Mesenteric fat pad (tissue), 1 donor: ENCODE results near the gene PHC3. TPM values are rescaled to one million over a fixed set of nuclear protein-coding genes. Genes with fewer than 3 reads are reported as not detected.

Source experiments
- DNase-seq: peaks from one replicate; pipeline ENCODE4 v3.0.0-alpha.2; 2020; ENCODE audit warnings: low spot score
- total RNA-seq: library from RNA; stranded (reverse); fragmentation: NEBNext Ultra II Directional; extraction: Animal tissue kit (Norgen Biotek cat#: 25700); gene quantifications from one replicate; pipeline ENCODE4 v1.2.1, GENCODE V29; 2021
- donor health status: DM: yes; HTN: yes; CAD: no.

Gene PHC3
- total RNA-seq, 1 donor from 2014 or later: 66.1 TPM

- DNase-seq: no peak
Observed at GRCh38 chr3:170189398-170190256, 8.1 kb upstream of the PHC3 start.

- DNase-seq: no peak
Observed at GRCh38 chr3:170180079-170180907, 1.2 kb downstream of the PHC3 start.

GRCh38 chr3:170179432-170179831 is 2.1 kb downstream of the PHC3 start:
- no peak for DNase-seq

- DNase-seq: no peak
Observed at GRCh38 chr3:170178651-170179050, 2.9 kb downstream of the PHC3 start.

GRCh38 chr3:170171563-170171962 is 10.0 kb downstream of the PHC3 start:
- DNase-seq: no peak

- DNase-seq: no peak
Observed at GRCh38 chr3:170164717-170165116, 16.8 kb downstream of the PHC3 start.

GRCh38 chr3:170163956-170164645 is 17.4 kb downstream of the PHC3 start:
- DNase-seq: no peak

GRCh38 chr3:170162630-170163029 is 18.9 kb downstream of the PHC3 start:
- DNase-seq: no peak

- no peak for DNase-seq
Observed at GRCh38 chr3:170162052-170162451, 19.5 kb downstream of the PHC3 start.

- DNase-seq: no peak
Observed at GRCh38 chr3:170159933-170160332, 21.6 kb downstream of the PHC3 start.

GRCh38 chr3:170159459-170159858 is 22.1 kb downstream of the PHC3 start:
- no peak for DNase-seq

GRCh38 chr3:170155604-170156003 is 25.9 kb downstream of the PHC3 start:
- DNase-seq: no peak

GRCh38 chr3:170154569-170155143 is 26.9 kb downstream of the PHC3 start:
- no peak for DNase-seq

- no peak for DNase-seq
Observed at GRCh38 chr3:170154084-170154483, 27.4 kb downstream of the PHC3 start.

- no peak for DNase-seq
Observed at GRCh38 chr3:170151536-170151935, 30.0 kb downstream of the PHC3 start.

- DNase-seq: no peak
Observed at GRCh38 chr3:170149016-170149415, 32.5 kb downstream of the PHC3 start.

GRCh38 chr3:170145278-170145677 is 36.3 kb downstream of the PHC3 start:
- no peak for DNase-seq

GRCh38 chr3:170144437-170144843 is 37.1 kb downstream of the PHC3 start:
- DNase-seq: no peak

GRCh38 chr3:170142373-170142772 is 39.2 kb downstream of the PHC3 start:
- DNase-seq: no peak

GRCh38 chr3:170137986-170138385 is 43.5 kb downstream of the PHC3 start:
- DNase-seq: no peak

- DNase-seq: no peak
Observed at GRCh38 chr3:170132335-170132734, 49.2 kb downstream of the PHC3 start.
